GM23248 (cell line): Measurements from ENCODE around the gene PSENEN.

Experiments
- EZH2 ChIP-seq: fragments of 200-600 bp; sonication (generic); IDR thresholded peaks from 2 replicates; pipeline ENCODE4 v1.6.1; 2018; ENCODE audit warnings: antibody characterized with exemption, mild to moderate bottlenecking; ENCODE audit not compliant: insufficient read depth, poor library complexity, severe bottlenecking
- EZH2phosphoT487 ChIP-seq: fragments of 200-600 bp; sonication (generic); IDR thresholded peaks from 2 replicates; pipeline ENCODE4 v1.6.1; 2018; ENCODE audit warnings: antibody characterized with exemption, moderate library complexity, mild to moderate bottlenecking, low read depth; ENCODE audit not compliant: insufficient read depth

- TF ChIP-seq EZH2 (no peak), EZH2phosphoT487 (no peak)
Measured at GRCh38 chr19:35696835-35697234, 48.6 kb upstream of the PSENEN start.
